HG03342 (cell line): ENCODE results near the gene TASP1.
A peak's percentile ranks its signal among the peaks of the same experiment; 100 is the strongest.

Experiments used
- ATAC-seq: cut with Tn5 transposase; IDR thresholded peaks from one replicate; pipeline ENCODE4 v1.9.1; 2021; ENCODE audit warnings: mild to moderate bottlenecking, moderate library complexity; ENCODE audit not compliant: unreplicated experiment

Gene TASP1

DNA sequence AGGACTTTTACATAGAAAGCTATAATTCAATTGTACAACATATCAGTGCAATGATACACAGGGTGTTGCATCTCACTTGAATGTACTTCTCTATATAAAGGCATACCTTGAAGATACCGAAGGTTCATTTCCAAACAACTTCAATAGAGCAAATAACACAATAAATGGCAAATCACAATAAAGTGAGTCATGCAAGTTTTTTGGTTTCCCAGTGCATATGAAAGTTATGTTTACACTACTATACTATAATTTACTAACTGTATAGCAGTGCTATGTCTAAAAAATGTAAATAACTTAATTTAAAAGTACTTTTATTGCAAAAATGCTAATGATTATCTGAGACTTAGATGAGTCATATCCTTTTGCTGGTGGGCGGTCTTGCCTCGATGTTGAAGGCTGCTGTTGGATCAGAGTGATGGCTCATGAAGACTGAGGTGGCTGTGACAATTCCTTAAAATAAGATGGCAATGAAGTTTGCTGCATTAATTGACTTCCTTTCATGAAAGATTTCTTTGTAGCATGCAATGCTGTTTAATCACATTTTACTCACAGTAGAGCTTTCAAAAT lies 188.8 kb downstream of the TASP1 start:
- no peak for ATAC-seq

DNA sequence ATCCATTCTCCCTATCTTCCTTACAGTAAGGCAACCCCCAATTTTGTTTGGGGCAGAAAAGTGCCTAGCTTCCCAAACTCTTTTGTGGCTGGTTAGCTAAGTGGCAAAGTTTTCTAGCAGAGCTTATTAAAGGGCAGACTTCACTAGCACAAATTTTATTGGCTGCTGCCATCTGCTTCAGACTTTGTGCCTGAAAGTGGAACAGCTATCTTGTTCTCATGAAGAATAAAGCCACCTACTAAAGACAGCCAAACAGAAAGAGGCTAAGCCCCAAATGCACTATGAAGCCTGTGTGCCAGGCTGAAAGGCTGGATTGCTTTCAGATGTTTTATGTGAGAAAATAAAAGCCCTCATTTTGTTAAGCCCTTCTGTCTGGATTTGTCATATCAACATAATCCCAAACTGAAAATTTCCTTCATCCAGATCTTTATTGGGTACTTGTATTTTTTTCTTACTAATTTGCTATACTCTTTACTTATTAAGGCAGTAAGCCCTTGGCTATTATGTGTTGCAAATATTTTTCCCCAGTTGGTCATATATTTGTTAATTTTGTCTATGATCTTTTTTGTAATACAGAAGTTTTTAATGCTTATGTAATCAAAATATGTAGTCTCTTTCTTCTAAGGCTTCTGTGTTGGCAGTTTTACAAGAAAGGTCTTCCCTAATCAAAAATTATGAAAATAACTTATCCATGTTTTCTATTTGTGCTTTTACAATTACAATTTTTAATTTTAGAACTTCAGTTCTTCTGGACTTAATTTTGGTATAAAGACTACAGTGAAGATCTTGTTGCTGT lies 191.1 kb downstream of the TASP1 start:
- ATAC-seq, result no peak

DNA sequence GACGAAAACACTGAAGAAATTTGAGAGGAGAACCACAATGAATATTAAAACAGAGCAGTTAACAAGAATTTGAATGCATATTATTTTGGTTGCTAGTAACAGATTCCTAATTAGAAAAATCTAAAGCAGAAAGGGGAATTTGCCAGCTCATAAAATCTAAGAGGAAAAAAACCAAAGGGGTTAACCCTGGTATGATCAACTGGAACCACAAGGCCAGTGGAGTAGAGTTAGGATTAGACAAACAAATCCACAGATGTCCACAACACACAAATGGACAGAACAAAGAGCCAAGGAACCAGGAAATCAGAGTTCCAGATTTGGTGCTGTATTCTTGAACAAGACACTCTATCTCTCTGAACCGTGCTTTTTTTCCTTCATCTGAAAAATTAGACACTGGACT lies 195.0 kb downstream of the TASP1 start:
- ATAC-seq, result no peak

DNA sequence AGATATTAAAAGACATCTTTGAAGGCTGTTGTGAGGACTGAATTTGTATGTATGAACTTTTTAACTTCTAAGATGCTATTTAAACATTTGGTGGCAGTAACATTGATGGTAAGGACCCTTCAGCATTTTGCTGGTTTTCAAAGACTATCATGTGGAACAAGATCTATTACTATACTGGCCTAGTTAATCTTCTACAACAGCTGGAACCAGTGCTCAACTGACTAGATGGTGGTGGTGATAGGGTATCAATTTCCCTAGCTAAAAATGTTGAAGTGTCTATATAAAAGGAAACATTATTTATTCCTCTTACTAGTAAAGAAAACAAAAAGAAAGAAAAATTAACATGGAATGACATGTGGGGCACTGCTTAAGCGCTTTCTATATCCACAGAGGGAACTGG lies 195.7 kb downstream of the TASP1 start:
- ATAC-seq, result no peak

DNA sequence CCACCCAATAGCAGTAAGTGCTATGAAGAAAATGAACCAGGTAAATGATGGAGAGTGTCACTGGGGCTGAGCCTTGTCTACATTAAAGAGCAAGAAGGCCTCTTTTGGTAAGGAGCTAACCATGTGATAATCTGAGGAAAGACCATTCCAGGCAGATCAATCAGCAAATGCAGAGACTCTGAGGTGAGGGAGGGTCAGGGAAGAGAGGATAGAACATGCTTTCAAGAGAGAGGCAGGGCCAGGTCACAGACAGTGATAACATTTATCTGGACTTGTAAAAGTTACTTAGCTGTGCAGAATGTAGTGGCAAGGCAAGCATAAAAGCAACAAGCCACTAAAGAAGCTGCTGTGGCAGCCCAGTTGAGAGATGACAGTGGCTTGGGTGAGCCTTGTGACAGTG lies 197.3 kb downstream of the TASP1 start:
- no peak for ATAC-seq

DNA sequence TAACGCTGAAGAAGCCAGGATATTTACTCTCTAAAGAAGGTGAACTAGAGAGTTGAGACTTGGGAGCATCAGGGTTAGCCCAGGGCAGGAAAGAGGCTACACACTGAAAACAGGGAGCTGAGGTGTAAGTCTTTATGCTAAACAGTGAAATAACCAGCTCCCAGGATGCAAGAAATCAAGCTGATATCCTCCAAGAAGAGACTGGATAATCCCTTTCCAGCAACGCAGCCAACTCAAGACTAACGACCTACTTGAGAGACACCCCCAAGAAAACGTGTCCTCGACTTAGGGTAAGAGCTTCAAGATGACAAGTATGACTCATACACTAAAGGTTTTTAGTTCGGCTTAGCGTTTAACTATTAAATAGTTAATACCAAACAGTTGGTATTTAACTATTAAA lies 202.2 kb downstream of the TASP1 start:
- ATAC-seq, result no peak

DNA sequence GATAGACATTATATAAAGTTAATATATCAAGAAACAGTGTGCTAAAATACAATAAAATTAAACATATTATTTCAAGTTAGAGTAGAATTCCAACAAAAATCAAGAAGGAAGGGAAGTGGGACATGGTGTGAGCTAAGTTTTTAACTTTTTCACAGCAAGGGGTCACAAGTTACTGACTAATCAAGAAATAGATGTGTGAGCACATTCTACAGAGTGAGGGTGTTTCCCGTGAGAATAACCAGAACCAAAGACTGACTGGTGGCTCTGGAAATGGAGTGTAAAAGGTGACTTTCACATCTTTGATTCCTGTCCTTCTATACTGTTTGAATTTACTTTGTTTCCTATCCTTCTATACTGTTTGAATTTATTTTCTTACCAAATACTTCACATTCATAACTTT lies 206.6 kb downstream of the TASP1 start:
- no peak for ATAC-seq

DNA sequence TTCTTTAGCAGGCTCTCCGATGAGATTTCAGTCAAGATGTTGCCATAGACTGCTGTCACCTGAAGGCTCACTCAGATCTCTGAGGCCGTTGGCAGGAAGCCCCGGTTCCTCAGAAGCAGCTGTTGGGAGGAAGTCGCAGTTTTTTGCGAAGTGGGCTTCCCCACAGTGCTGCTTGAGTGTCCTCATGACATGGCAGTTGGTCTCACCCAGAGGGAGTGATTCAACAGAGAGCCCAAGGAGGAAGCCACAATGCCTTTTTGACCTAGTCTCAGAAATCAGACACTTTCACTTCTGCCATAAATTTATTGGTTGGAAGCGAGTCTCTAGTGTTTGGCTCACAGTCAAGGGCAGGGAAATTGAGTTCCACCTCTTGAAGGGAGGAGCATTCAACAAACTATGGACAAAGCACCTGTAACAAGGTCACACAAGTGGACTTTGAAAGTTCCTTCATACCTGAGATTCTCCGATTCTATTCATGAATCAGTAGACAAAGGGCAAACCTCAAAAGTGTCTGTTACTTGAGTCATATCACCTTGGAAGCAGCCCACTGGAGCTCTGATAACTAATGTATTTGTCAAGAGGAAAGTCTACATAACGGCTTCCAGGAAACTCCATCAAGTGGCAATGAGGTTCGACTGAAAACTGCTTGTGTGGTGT lies 208.3 kb downstream of the TASP1 start:
- peak; percentile 77 for ATAC-seq

DNA sequence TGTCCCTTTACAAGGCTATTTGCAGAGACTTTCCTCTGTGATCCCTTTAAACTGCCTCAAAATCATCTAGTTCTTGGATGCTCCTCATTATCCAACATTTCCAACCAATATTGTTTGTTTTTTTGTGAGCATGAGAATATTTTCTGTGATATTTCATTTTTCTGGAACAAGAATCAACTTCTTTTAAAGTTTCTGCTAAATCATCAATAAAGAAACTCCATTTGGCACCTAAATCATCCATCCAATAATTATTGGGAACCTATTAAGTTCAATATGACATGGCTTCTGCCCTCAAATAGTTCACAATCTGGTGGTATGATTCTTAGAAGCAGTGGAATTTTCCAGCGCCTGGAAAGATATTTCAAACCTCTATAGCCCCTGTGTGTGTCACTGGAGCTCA lies 210.0 kb downstream of the TASP1 start:
- ATAC-seq, result no peak

DNA sequence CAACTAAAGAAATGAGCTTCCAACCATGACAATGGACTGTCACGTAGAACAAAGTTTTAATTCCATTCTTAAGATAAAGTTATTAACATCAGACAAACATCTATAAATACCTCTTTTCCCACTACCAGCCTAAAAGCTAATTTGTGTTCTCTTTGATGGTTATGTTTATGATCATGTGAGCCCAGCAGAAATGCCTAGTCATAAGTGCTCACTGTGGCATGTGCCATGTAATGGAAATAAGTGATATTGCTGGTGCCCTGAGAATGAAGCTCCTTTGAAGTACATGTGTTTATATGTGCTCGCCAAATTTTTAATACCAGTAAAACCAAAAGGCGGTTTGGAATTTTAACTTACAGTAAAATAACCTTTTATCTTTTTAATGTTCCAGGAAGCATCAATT lies 211.9 kb downstream of the TASP1 start:
- no peak for ATAC-seq

DNA sequence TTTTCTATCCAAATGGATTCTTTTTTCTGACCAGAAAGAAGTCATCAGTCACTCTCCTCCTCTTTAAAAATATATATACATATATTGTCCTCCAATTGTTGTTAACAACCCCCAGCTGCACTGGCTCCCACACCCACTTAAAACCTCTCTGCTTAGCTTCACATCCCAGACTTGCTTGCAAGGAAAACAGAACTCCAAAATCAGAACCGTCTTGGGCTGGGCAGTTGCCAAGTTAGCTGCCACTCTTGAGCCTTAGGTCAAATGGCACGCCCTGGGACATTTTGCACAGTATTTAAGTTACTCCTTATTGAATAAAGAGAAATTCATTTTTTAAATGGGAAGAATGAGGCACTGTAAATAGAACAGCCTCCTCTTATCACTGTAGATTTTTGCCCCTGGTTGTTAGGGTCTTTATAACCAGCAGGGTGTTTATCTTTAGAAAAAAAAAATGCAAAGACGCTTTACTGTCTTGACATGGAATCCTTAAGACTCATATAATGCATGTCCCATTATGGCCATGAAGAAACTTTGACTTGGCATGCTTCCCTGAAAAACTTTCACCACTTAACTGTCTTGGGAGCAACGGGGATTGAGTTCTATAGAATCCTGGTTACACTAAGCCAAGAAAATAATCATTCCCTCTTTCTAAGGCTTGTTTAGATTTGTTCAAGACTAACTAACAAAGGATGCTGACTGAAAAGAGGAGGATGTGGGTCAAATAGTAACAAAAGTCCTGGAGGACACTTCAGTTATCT lies 213.2 kb downstream of the TASP1 start:
- no peak for ATAC-seq

DNA sequence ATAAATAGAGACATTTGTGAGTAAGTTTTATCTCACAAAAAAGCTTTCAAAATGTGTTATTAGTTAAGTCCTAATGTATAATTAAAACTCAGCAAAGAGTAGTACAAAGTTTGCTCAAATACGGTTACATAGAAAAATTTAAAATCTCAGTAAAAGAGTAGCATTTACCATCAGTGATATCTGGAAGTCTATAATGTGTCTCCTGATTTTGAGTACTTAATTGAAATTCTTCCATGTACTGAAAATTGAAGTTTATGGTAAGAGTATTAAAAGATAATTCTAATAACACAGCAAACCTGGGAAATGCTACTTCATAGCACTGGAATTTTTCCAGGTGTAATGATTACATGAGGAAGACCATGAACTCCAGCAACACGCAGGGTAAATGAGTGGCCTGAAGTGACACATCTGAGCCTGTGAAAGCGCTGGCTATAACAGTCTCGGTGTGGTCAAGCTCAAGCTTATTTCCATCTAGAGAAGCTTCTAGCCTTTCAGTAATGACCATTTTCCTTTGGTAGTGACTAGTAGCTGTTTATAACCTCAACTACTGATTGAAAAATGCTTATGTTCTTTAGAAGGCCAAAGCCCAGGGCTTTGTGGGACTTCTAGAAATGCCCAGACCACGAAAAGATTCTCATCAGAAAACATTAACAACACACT lies 214.4 kb downstream of the TASP1 start:
- no peak for ATAC-seq

DNA sequence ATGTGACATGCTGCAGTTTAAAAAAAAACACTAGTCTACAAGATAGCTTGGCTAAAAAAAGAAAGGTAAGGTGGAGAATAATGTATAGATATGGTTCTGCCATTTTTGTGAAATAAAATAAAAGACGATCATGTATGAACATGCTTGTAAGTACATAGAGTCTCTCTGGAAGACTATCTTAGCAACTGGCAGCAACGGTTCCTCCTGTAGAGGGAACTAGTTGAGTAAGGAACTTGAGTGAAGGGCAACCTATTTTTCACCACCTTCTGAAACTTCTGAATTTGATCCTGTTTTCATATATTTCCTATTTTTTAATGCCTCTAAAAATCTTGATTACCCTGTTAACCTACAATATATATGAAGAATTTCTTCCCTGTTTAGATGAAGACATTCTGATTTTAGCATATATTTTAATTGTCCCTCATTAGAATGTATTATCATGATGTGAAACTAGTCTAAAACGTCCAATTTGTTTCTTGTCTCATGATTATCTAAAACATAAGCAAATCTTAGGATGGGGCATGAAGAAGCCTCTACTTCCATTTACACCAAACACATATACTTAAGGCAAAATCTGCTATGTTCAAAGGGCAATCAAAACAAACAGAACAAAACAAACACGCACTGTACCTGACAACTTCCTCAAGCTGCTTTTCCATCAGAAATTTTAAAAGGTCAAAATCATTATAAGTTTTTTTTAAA lies 215.1 kb downstream of the TASP1 start:
- ATAC-seq, result no peak

DNA sequence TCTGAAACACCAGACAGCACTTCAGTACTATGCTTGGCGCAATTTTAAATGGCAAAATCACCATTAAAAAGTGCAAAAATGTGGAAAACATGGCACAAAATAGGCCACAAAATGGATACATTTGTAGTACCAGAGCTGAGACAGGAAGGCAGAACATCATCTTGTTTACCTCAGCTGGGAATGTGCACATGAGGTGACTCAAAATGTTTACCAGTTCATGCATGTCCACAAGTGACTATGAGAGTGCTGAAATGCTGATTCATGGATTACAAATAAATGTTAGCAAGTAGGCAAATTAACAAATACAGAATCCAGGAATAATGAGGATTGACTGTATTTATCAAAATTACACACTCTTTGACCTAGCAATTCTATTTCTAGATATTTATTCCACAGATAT lies 216.1 kb downstream of the TASP1 start:
- ATAC-seq, result no peak

DNA sequence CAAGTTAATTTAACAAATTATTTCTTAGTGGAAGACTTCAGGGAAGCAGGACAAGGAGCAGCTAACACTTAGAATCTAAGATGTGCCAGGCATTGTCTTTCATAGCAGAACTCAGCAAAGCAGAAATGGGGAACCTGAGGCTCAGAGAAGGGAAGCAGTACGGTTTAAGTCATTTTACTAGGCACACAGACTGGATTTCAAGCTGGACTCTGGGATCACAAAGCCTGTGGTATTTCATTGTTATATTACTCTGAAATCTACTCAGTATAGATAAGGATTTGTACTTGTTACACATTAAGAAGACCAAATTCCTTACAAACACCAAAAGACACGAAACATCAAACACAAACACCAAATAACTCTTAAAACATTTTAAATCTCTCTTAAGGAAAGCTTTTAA lies 218.1 kb downstream of the TASP1 start:
- no peak for ATAC-seq

DNA sequence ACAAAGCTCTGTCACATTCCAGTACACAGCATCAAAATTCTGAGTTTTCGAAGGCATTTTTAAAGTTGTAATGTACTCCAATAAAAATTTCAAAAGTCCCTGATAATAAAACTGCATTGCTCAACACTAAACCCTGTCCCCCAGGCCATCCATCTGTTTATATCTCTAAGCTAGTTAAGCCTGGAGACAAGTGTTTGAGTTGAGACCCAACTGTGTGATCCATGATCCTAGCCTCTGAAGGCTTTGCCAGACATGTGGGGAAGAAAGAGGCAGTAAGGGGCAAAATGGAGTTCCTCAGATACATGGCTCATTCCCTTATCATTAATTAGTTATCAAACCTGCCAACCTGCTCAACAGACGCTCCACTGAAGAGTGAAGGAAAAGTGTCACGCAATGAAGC lies 219.3 kb downstream of the TASP1 start:
- no peak for ATAC-seq

DNA sequence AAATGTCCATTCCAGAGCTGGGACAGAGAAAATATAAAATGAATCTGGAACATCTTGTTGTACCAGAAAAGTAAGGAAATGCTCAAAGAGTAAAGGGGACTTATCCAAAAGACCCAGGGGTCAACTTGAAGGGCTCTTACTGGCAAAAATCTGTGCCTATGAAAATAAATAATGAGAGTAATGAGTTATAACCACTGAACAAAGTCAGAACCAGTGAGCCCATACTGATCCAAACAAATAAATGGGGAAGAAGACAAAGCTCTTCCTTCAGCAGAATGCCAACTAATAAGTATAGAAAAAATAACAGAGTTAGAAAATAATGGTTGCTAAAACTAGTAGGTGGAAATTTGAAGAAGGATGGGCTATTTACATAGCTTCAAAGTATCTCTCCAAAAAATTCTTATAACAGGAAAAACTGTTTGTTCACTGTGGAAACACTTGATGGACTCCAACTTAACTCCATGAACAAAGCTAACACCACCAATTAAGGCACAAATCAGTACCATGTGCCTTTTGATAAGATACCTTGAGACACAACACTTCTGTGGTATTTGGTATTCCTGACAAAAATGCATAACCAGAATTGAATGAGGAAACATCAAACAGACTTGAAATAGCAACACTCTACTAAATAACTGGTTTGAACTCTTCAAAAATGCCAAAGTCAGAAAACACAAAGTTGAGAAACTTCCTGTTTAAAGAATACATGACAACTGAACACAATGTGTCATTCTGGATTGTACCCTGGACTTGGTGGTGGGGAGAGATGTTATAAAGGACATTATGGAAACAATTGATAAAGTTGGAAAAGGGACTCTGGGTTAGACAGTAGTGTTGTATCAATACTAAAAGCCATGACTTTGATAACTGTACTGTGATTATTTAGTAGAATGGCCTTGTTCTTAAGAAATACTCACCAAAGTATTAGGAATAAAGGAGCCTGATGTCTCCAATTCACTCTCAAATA lies 220.2 kb downstream of the TASP1 start:
- ATAC-seq, result no peak

DNA sequence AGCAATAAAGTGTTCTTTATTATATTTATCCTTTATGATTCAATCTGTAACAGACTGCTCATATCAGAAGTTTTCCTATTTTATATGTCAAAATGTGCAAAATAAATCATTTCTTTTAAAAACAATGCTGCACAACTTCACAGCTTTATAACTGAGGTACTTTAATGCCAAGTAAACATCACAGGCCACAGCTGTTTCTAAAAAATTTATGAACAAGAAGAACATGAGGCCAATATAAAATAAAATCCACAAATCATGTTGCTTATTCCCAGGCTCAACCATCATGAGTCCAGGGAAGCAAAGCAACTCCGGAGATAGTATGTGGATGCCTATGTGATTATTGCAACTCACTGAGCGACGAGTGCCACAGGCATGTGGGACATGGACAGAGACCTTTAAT lies 222.2 kb downstream of the TASP1 start:
- ATAC-seq, result no peak

DNA sequence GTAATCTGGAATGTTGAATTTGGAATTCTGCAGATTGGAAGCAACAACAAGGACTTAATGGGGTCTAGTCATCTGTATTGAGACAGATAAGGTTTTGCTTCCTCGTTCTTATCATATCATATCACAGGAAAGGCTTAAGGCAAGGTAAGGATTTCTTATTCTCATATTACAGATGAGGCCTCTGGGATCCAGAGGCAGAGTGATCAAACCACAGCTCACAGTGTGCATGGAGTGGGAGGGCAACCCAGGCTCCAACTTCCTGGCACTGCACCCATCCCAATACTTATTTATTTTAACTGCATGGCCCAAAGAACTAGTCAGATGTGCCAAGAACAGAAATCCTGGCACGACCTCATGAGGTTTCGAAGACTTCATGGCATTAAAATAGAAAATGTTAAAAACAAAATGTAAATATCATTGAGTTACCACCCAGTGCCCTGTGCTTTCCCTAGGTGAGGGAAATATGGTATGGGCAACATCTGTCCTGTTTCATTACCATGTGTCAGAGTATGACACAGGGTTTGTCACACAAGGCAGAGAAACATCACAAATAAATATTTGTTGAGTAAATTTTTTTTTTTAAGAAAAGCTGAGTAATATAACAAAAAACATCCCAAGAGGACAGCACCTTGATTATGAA lies 225.8 kb downstream of the TASP1 start:
- no peak for ATAC-seq
